ENCODE results near the gene MAP1LC3B2. TPM values are rescaled to one million over a fixed set of nuclear protein-coding genes. Genes with fewer than 3 reads are reported as not detected.

MAP1LC3B2 gene
- total RNA-seq, 1 experiment from 2014 or later, result 1.9 TPM

GRCh38 chr12:116587270-116587669 lies 28.1 kb downstream of the MAP1LC3B2 start:
- in situ Hi-C loops (cut with HindIII; ENCODE audit: low pct_unique_long_range_greater_than_20kb, low sequenced_read_pairs), result no loop called here
- Histone ChIP-seq H3K4me3 (ENCODE audit: low read depth in 2 of 2, low read length in 2 of 2) (no peak overlapping the region), H3K36me3 (ENCODE audit: control insufficient read depth, insufficient read depth, low read length) (no peaks in the 10 kb centered on the region), H3K4me1 (ENCODE audit: control insufficient read depth, insufficient read depth, low read length) (peaks cover 10% of the 10 kb centered on the region), H3K27ac (ENCODE audit: low read length) (no peak overlapping the region), H3K27me3 (ENCODE audit: control insufficient read depth, insufficient read depth, low read length) (no peaks in the 10 kb centered on the region), H3K9me3 (ENCODE audit: control insufficient read depth, insufficient read depth, low read depth, low read length) (no peaks in the 10 kb centered on the region)
- ChIA-PET CTCF (no interaction called here), POLR2A (no interaction called here)
- DNase-seq (ENCODE audit: low read depth, low spot score) (no peak), ATAC-seq (no peak)
- intact Hi-C loops (cut with micrococcal nuclease; ENCODE audit: unreplicated experiment), result no loop called here
- TF ChIP-seq POLR2AphosphoS5 (IDR thresholded peaks at IDR 0.05; ENCODE audit: low read depth, low read length) (no peak), CTCF (IDR thresholded peaks at IDR 0.05) (no peak), REST (IDR thresholded peaks at IDR 0.05; ENCODE audit: insufficient read depth in 1 of 2, low read depth in 2 of 2, low read length in 1 of 2) (no peak)
- BruUV-seq (replicated peaks), result no TSS peak

DNA sequence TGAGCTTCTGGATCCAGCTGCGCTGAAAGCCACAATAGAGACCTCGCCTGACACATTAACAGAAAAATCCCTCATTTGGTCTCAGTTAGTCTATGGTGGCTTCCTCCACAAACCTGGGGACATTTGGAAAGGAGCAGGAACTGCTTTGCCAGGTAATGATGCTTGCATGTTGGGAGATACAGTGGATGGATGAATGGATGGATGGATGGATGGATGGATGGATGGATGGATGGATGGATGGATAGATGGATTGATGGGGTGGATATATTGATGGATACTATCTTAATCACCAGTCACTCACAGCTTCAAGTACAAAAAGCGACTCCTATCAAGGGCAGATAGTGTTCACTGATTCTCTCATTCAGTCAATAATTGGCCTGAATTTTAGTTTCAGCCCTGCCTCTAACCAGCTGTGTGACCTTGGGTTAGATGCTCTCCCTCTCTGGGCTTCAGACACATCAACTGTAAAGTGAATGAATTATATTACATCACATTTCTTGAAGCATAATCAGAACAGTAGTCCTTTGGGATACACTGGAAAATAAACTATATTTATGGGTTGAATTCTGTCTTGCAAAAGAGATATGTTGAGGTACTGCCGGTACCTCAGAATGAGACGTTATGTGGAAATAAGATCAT lies 29.3 kb downstream of the MAP1LC3B2 start:
- ChIA-PET CTCF (no interaction called here), POLR2A (no interaction called here)
- Histone ChIP-seq H3K4me3 (ENCODE audit: low read depth in 2 of 2, low read length in 2 of 2) (no peak overlapping the region), H3K4me1 (ENCODE audit: control insufficient read depth, insufficient read depth, low read length) (peaks cover 11% of the 10 kb centered on the region), H3K27me3 (ENCODE audit: control insufficient read depth, insufficient read depth, low read length) (no peaks in the 10 kb centered on the region), H3K27ac (ENCODE audit: low read length) (no peak overlapping the region), H3K9me3 (ENCODE audit: control insufficient read depth, insufficient read depth, low read depth, low read length) (no peaks in the 10 kb centered on the region), H3K36me3 (ENCODE audit: control insufficient read depth, insufficient read depth, low read length) (no peaks in the 10 kb centered on the region)
- no peak for TF ChIP-seq REST (IDR thresholded peaks at IDR 0.05; ENCODE audit: insufficient read depth in 1 of 2, low read depth in 2 of 2, low read length in 1 of 2)
- no peak for TF ChIP-seq CTCF (IDR thresholded peaks at IDR 0.05)
- no peak for TF ChIP-seq SIN3A (IDR thresholded peaks at IDR 0.05; ENCODE audit: borderline replicate concordance, insufficient read depth, low read depth, low read length)
- TF ChIP-seq TCF7L2 (IDR thresholded peaks at IDR 0.05; ENCODE audit: low read depth, low read length), result no peak
- TF ChIP-seq POLR2AphosphoS5 (IDR thresholded peaks at IDR 0.05; ENCODE audit: low read depth, low read length), result no peak
- intact Hi-C loops (cut with micrococcal nuclease; ENCODE audit: unreplicated experiment) (no loop called here), in situ Hi-C loops (cut with HindIII; ENCODE audit: low pct_unique_long_range_greater_than_20kb, low sequenced_read_pairs) (no loop called here)
- DNase-seq (ENCODE audit: low read depth, low spot score) (no peak), ATAC-seq (no peak)
- no TSS peak for BruUV-seq (replicated peaks)
